Measurements from ENCODE around the gene VRTN.
A peak's percentile ranks its signal among the peaks of the same experiment; 100 is the strongest.

VRTN gene

DNA sequence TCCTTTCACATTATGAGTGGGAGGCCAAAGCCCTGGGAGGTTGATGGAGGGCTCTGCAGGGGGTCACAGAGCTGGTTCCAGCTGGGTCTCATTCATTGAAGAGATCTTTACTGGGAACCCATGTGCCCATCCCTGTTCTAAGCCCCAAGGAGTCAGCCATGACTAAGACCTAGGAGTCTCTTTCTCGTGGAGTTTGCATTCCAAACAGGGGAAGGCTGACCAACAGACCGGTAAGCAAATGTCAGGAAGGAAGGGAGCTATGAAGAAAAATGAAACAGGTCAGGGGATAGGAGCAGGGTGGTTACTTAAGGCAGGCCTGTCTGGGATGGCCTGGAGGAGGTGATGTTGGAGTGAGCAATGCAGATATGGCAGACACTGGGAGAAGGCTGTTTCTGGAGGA lies 46.3 kb downstream of the VRTN start:
- TF ChIP-seq, protein P1, sequence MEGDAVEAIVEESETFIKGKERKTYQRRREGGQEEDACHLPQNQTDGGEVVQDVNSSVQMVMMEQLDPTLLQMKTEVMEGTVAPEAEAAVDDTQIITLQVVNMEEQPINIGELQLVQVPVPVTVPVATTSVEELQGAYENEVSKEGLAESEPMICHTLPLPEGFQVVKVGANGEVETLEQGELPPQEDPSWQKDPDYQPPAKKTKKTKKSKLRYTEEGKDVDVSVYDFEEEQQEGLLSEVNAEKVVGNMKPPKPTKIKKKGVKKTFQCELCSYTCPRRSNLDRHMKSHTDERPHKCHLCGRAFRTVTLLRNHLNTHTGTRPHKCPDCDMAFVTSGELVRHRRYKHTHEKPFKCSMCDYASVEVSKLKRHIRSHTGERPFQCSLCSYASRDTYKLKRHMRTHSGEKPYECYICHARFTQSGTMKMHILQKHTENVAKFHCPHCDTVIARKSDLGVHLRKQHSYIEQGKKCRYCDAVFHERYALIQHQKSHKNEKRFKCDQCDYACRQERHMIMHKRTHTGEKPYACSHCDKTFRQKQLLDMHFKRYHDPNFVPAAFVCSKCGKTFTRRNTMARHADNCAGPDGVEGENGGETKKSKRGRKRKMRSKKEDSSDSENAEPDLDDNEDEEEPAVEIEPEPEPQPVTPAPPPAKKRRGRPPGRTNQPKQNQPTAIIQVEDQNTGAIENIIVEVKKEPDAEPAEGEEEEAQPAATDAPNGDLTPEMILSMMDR (IDR thresholded peaks at IDR 0.05; ENCODE audit: low read length, missing control alignments): no peak

DNA sequence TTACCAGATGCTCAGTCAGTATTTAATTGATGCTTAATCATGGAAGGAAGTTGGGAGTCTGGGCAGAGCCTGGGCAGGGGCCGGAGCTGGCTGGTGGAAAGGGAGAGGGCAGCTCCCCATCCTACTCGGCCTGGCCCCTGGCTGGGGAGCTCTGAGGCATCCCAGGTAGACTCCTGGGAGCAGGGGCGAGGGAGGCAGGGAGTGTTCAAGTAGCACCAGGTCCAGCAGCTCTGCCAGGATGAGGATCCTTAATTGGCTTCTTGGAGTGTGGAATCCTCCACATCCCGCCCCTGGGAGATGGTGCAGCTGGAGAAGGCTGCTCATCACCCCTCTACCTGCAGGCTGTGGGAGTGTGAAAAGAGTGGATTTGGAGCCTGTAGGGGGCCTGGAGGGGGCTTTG lies 46.8 kb downstream of the VRTN start:
- TF ChIP-seq, protein P1 (IDR thresholded peaks at IDR 0.05; ENCODE audit: low read length, missing control alignments): no peak
- no peak overlapping the region for H3K4me3 ChIP-seq (replicated peaks; ENCODE audit: low read depth, low read length)
- DNase-seq (ENCODE audit: low read depth): no peak

More for the DNA sequence above, 46.3 kb downstream of the VRTN start:
- no peak for DNase-seq (ENCODE audit: low read depth)
- no peak overlapping the region for H3K4me3 ChIP-seq (replicated peaks; ENCODE audit: low read depth, low read length)

DNA sequence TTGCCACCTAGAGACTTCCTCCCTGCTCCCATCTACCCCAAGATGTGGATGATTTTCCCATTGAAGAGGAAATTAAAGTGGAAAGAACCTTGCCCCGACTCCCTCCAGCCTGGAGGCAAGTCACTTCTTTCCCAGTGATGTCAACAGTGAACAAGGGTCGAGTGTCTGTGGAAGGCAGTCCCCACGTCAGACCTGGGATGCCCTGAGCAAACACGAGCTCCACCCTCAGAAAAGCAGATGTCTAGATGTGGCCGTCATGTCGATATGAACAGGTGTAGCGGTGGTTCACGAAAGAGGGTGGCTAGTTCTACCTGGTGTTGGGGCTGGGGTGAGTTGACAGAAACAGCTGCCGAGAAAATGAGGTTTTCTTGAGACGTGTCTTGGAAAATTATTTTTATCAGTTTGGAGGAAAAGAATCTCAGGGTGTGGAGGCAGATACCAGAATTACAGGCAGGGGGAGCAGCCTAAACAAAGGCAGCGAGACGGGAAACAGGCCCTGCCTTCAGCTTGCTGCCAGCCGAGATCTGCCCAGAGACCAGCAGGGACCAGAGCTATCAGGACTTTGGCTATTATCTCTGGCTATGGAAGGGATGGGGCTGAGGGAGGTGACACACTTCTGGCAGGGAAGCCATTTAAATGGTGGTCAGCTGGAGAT lies 51.9 kb downstream of the VRTN start:
- peak; percentile 13 for DNase-seq (ENCODE audit: low read depth)
- H3K4me3 ChIP-seq (replicated peaks; ENCODE audit: low read depth, low read length): no peak overlapping the region
- TF ChIP-seq, protein P1 (IDR thresholded peaks at IDR 0.05; ENCODE audit: low read length, missing control alignments): peak; percentile 21

DNA sequence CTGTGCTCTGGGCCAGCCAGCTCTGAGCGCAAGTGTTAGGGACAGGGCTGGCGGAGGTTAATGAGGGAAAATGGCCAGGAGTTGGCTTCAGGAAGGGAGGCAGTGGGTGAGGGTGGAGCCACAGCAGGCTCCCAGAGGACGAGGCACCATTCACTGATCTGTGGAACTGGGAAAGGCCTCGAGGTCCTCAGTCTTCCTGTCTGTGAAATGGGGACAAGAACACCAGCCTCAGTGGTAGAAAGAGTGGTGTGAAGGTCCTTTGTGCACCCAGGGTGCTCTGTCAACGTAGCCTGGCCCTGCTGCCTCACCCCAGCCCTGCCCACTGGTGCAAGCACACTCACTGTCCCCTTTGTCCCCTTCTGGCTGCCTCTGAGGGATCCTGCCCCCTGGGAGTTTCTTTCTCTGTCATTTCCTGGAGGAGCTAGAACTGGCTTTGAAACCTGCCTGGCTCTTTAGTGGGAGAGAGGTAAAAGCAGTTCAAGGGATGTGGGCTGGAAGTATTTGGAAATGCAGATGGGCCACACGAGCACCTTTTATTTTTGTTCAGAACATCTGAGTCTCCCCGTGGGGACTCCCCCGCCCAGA lies 52.7 kb downstream of the VRTN start:
- TF ChIP-seq, protein P1 (IDR thresholded peaks at IDR 0.05; ENCODE audit: low read length, missing control alignments): no peak
- no peak overlapping the region for H3K4me3 ChIP-seq (replicated peaks; ENCODE audit: low read depth, low read length)
- no peak for DNase-seq (ENCODE audit: low read depth)

DNA sequence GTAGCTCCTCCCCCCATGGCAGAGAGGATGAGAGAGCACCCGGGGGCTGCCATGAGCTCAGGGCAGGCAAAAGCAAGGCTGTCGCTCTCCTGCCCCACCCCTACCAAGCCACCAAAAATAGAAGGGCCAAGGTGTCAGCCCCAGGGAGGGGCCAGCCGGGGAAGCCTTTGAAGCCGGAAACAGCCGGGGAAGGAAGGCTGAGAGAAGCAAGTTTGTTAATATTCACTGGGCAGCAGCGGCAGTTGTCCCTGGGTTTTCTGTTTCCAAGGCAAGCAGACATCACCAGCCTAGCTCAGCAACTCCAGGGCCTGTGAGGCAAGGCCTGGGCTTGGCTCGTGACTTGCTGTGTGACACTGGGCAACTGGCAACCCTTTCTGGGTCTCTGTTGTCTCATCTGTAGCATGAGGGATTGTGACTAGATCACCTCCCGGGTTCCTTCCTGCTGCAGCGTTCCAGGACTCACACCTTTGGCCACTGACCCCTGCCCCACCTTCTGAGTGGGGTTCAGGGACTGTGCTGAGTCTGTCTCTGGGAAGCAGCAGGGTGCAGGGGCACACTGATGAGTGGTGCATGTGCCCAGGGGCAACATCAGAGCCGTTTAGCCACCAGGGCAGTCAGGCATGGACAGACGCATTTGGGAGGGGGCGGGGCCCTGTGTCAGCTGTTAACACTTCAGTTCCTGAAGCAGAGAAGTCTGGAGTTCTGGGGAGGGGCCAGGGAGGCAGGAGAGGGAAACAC lies 53.4 kb downstream of the VRTN start:
- TF ChIP-seq, protein P1 (IDR thresholded peaks at IDR 0.05; ENCODE audit: low read length, missing control alignments): no peak
- no peak overlapping the region for H3K4me3 ChIP-seq (replicated peaks; ENCODE audit: low read depth, low read length)
- no peak for DNase-seq (ENCODE audit: low read depth)

DNA sequence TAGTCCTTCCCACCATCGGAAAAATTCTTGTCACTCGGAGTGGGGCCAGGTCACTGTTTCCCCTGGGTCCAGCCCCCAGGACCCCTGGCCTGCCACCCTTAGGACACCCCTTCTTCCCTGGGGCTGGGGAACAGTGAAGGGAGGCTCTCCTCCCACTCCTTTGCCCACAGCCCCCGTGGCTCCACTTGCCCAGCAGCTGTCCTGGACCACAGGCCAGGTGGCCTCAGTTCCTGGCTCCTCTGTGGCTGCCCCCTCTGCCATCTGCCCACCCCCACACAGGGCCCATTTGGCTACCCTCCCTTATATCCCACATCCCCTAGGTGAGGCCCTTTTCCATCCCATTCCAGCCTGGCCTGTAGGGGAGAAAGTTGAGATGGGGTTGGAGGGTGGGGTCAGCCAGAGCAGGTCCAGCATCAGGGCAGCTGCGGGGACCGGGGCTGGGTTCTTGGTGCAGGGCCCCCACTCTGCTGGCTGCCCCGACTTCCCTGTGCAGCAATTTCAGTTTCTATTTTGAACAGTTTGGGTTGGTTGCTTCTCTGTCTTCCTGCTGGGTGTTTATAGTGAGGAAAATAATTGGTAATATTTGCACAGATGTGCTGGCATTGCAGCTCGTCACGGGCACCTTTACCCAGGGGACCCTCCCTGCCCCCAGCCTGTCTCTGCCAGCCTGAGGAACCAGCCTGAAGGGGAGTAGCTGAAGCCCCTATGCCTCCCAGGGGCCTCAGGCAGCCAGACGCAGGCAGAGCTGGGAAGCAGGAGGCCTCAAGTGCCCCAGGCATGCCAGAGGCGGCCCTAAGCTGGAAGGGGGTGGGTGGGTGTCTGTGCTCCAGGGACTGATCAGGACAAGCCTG lies 54.4 kb downstream of the VRTN start:
- no peak overlapping the region for H3K4me3 ChIP-seq (replicated peaks; ENCODE audit: low read depth, low read length)
- DNase-seq (ENCODE audit: low read depth): no peak
- TF ChIP-seq, protein P1 (IDR thresholded peaks at IDR 0.05; ENCODE audit: low read length, missing control alignments): no peak
